HG03097 (cell line): ENCODE results near the gene KRT32.
"Not testable (repeated sequence)": the region's sequence is repeated elsewhere in the genome, so short reads cannot be mapped to it uniquely, and the experiment has no call there.

Experiments
- ATAC-seq: cut with Tn5 transposase; IDR thresholded peaks from one replicate; pipeline ENCODE4 v1.9.1; 2021; ENCODE audit not compliant: unreplicated experiment, low FRiP score

KRT32 gene

DNA sequence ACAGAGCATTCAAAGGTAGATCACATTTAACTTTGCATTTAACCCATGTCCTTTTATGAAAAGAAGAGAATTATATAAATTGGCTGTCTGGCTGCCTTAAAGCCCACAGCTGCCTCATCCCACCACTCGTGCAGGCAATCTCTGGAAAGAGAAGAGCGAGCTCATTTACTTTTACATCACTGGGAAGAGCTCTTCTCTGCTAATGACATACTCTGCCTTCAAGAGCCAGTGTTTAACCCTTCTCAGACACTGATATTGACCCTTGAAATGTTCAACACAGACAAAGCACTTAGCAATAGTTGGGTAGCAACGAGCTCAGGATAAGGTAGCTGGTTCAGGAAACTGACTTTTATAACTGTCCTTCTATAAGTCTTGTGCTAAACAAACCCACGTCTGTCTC, 33.2 kb downstream of the KRT32 start:
- no peak for ATAC-seq

DNA sequence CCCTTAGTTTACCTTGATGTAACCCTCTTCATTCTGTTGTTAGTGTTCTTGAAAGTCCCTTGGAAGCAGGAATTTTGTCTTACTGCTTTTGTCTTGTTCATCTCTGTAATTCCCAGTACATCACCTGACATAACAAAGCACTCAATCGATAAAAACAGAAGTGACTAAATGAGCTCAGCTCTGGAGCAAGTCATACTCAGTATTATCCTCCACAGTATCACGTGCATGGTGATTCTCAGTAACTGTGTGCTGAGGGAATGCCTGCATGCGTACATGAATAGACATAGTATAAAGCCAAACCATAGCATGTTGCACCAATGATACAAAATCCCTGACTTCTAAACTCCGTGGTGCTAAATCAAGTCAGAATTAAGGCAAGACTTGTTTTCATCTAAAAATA, 33.6 kb downstream of the KRT32 start:
- no peak for ATAC-seq

DNA sequence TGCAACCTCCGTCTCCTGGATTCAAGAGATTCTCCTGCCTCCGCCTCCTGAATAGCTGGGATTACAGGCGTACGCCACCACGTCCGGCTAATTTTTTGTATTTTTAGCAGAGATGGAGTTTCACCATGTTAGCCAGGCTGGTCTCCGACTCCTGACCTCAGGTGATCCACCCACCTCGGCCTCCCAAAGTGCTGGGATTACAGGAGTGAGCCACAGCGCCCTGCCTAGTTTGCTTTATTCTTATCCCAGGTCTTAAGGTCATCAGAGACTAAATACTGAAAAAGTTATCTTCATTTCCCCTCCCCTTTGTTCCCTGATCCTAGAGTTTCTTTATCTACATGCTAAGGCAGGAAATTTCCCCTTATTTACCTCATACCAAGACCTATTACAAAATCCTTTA, 36.8 kb downstream of the KRT32 start:
- ATAC-seq = not testable (repeated sequence)

DNA sequence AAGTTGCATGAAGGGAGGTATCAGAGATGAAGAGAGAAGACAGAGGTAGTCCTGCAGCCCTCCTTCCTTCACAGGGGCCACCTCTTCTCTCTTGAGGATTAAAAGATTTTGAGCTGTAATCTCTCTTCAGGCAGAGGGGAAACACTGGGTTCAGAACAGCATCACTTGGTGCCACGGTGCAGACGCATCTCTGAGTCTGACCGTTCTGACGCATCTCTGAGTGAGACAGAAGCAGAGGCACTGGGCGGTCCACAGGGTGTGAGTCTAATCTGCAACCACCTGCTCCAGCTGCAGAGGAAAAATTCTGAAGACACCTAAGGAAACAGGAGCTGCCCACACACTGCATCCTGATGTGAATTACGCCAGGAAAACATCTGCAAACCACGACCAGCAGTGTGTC, 37.5 kb downstream of the KRT32 start:
- ATAC-seq = no peak

DNA sequence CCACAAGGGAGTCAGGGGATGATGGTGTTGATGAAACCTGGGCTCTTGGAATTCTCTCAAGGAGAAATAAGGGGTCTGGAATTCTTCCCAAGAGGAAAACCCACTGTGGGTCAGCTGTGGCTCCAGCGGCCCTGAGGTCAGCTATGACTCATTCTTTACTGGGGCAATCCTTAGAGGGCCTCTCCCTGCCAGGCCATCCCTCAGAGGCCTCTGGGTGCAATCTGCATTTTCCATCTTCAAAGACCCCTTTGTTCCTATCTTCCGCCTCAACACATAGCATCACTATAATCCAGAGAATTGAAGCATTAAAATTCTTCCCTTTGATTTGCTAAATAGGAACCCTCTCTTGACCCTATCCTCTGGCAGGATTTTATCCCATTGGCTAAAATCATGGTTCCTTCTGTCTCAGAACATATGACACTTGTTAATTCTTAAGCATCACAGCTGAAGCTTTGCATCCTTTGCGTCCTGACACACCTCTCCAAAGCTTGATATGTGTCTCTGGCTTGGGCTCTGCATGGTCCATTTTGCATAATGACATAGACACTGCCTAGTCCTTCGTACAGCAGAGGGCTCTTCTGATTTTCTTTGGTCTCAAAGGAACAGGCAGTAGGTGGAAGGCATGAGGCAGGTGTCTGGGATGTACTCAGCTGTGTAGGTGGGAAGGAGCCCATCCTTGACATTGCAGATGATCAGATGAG, 38.4 kb downstream of the KRT32 start:
- no peak for ATAC-seq

DNA sequence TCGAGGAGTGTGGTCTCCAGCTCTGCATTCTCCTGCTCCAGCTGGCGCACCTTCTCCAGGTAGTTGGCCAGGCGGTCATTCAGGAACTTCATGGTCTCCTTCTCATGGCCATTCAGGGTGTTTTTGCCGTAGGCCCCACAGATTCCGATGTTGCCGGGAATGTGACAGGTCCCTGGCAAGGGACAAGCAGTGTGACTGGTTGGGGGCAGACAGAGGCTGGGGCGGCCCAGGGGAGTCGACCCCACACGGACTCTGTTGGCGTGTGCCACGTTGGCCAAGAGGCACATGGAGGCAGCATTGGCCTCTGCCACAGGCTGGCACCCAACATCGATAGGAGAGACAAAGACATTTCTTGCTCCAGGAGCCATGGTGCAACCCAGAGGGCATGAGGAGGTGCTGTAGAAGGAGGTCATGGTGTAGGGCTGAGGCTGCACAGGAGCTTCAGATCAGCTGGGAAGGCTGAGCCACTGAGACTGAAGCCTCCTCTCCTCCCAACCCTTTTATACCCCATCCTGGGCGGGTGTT, 43.0 kb downstream of the KRT32 start, which contains the start of gene KRT37:
Gene KRT37 (minus strand): TSS at position 475 of the 525 bp plus-strand sequence. CDS start 62 bp downstream, at position 413.
- no peak for ATAC-seq

DNA sequence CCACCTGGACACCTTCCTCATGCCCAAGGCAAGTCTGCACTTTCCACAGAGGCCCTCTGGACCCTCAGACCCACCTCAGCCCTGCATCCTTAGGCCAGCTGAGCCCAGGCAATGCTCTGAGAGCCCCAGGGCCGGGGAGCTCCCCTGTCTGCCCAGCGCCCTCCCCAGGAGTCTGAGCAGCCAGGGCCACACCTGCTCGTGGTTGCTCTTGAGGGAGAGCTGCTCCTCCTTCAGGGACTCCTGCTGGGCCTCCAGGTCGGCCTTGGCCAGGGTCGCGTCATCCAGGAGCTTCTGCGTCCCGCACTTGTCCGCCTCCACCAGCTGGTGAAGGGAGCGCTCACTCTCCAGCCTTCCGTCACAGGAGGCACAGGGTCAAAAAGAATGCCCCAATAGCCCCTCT, 44.6 kb downstream of the KRT32 start:
- ATAC-seq = not testable (repeated sequence)

DNA sequence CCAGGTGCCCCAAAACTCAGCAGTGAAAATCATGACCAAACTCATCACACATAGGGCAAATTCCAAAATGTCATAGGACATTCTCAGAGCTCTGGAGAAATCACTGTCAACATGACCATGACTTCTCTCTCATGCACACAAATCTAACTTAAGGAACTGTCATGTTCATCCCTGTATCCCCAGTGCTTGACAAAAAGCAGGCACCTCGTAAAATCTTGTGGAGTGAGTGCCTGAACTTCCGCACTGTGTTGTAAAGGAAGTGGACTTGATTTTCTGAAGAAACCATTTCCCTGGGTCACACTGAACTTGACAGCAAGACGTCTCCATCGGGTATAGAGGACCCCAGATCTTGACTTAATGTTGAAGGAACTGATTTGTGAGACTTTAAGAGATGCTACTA, 45.6 kb downstream of the KRT32 start:
- no peak for ATAC-seq

DNA sequence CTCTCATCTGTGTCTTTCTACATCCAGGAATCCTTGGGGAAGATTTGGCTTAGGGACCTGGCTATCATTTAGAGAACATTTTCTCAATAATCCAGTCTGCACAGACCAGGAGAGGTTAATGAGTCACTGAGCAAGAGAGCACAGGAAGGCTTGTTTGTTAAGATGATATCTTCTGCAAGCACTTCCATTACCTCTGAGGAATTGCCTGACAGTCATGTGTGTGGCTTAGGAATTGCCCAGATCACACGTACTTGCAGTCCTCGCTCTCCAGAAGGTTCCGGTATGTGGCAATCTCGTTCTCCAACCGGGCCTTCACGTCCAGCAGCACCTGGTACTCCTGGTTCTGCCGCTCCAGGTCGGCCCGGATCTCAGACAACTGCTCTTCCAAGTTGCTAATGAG, 46.1 kb downstream of the KRT32 start:
- no peak for ATAC-seq

DNA sequence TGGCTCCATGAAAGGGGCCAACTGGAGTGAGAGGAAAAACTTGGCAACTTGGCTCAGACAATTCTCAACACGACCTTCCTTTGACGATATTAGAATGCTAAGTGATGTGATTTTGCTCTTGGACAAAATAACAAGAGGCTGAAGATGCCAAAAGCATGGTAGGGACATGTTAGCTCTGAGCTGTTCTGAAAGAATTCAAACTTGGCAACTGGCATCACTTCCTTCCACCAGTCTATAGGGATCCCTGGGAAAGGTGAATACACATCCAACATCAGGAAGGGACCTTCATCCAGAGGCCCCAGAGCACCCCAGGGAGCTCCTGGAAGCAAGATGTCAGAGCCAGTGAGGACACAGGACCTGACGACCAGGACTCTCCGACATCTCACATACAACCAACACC, 47.1 kb downstream of the KRT32 start:
- no peak for ATAC-seq

DNA sequence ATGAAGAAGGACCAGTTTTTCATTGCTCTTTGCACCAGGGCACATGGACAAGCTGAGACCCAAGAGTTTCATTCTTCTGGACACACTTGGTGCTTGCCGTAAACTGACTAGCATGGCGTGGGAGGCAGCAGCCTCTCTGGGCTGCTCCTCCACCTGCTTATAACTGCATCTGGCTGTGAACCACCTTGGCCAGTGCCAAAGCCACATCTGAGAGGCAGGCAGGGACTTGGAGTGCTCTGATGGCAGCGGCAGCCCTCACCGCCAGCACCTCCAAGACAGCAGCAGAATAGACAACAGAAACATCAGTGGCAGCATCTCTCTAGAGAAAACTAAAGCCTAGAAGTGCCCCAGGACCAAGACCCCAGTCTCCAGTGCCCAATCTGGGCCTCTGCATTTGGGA, 47.5 kb downstream of the KRT32 start:
- ATAC-seq = no peak

DNA sequence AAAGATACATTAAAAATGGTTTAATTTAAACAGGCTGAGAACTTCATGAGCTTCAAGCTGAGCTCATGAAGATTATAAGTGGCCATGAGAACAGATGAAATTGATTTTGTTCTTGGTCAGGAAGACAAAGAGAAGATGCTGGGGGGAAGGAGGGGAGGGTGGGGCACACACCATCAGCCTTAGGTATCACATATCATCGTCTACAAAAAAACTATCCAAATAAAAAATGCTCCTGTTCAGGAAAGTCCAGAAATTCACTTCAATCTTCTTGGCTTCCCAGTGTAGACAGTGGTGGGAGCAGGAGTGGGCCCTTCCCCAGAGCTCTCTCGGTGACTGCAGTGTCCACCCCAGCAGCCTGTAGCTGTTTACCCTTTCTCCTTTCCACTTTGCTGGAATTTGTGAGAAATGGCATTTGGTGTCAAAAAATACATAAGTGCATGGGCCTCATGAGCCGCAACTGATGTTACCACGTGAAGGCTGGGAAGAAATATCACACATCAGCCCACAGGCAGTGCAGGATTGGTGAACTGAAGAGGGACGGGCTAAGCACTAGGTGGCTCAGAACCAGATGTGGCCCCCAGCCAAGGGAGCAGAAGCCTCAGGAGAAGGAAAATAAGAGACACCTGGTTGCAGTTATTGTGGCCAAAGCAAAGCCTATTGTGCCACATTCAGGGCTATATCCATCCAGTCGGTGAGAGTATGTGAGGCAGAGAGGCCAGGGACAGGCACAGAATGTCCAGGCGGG, 48.9 kb downstream of the KRT32 start:
- ATAC-seq = no peak

DNA sequence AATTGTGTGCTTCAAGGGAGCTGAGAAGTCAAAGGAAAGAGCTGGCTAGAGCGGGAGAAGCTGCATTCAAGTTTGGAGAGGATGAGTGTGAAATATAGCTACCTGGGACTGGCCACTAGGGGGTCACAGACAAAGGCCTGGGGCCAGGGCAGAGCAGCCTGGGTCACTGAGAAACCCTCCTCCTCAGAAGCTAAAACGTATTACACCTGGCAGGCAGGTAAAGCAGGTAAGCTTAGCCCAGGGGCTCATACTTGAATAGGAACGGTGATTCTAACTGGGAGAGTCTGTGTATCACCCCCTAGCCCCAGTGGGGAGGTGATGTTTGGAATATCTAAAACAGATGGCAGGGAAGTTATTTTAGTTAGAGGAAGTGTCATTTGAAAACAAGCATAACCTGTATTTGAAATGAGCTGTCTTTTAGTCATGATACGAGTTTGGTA, 49.6 kb downstream of the KRT32 start:
- ATAC-seq = no peak

DNA sequence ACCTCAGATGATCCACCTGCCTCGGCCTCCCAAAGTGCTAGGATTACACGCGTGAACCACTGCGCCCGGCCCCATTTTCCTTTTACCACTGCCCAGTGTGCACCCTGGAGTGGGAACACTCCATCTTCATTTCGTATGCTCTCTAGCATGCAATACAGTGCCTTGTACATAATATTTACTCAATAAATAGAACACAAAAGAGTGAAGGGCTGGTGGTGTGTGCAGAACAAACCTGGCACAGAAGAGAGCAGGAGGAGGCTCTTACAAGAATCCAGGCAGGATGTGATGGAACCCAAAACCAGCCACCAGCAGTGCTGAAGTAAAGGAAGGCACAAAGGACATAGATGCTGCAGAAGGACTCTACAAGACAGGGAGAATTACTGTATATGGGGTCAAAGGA, 50.1 kb downstream of the KRT32 start:
- no peak for ATAC-seq

DNA sequence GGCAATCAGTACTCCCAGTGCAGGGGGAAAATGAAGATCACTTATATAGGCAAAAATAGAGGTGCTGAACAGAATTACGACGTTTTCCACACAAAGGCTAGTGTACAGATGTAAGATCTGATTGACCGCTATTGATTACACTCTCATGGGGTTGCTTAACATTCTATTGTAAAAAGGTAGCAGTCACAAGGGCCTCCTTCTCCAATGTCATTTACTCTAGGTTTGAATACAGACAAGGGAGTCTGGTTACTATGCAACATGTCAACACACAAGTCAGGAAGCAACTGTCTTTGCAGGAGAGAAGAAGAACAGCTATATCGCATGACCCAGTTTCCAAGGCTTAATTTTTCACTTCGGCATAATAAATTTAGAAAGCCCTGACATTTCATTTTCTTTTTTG, 50.7 kb downstream of the KRT32 start:
- ATAC-seq = no peak

DNA sequence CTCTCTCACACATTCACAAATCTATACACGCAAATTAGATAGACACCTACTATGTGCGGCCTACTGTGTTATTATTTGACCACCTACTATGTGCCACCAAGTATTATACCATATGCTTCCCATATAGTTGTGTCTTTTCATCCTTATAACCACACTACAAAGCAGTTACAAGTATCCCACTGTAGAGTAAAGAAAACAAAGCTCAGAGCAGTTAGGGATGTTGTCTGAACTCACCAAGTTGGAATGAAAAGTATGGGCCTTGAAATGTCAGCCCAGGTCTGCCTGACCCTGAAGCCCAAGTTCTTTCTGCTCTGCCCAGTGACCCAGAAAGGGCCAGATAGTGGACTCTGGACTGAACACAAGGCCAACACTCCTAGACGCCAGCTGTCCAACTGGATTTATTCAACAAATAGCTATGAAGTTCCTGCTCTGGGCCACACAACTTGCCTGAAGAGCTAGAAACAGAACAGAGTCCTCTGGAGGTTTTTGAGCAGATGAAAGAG, 51.3 kb downstream of the KRT32 start:
- no peak for ATAC-seq

DNA sequence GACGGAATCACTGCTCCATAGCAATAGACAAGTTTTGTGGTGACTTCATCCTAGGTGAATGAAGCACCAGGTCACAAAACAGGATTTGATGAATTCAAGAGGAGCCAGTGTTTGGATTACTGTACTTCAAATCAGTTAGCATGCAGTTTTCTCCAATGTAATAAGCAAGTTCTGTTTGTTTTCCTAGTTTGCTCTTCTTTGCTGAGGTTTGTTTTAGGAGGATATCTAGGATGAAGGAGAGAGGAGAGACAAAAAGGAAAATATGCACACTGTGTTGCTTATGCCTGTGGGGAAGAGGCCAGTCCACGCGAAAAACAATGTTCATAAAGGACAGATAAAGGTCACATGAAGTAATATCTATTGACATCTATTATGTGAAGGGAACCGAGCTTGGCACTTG, 51.8 kb downstream of the KRT32 start:
- no peak for ATAC-seq

DNA sequence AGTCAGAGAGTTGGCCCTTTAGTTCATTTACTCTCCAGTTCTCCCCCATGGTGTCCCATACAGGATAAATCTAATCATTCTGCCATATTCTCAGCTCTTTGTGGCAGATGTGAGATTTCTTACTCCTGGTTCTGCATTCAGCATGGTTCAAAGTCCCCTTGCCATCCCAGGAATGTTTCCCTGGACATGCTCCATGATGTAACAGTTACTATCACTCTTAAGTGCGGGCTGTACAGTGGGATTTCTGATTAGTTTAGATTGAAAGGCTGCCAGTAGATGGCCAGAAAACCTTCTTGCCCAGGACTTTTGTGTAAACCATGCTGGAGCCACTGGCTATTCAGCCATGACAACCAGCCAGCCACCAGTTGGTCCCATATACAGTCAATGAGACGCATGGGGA, 53.2 kb downstream of the KRT32 start:
- ATAC-seq = no peak

DNA sequence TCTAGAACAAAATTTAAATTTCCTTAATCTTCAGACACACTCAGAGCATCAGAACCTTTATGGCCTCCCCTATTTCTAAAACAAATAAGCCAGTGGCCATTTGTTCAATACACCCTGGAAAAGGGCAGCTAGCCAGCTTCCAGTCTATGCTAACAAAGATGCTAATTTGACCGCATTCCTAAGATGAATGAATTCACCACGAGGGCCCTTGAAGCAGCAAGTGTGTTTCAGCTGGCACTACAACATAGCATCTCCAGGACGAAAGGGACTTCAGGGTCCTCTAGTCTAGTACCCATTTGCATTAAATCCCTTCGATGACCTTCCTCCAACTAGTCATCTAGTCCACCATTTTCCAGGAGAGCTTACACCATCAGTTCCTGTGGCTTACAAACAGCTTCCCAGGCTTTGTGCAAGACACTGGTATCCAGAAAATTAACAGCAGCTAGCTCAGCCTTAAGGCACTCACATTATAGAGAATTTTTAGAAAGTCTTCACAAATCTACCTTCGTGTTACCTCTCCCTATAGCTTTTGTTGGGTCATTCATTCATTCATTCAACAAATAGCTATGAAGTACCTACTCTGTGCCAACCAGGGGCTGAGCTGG, 53.7 kb downstream of the KRT32 start:
- ATAC-seq = no peak

DNA sequence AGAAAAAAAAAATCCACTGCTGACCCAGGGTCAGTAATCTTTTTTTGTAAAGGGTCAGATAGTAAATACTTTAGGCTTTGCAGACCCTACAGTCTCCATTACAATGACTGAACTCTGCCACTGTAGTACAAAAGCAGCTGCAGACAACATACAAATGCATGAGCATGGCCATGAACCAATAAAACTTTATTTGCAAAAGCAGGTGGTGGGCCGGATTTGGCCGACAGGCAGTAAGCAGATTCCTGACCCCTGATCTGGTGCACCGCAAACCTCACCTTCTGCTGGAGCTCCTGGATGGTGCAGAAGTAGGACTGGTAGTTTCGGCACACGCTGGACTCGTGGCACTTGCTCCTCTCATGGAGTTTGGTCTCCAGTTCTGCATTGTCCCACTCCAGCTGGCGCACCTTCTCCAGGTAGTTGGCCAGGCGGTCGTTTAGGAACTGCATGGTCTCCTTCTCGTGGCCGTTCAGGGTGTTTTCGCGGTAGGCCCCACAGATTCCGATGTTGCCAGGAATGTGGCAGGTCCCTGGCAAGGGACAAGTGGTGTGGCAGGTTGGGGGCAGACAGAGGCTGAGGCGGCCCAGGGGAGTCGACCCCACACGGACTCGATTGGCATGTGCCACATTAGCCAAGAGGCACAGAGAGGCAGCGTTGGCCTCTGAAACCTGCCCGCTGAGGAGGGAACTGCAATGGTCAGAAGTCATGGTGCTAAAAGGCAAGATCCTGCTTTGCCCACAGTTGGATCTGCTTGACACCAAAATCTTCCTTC, 55.9 kb downstream of the KRT32 start:
- no peak for ATAC-seq
